GM13976 (cell line): Measurements from ENCODE around the gene SLC34A2.

Experiments
- DNase-seq: peaks from one replicate; pipeline ENCODE4 v3.0.0; 2012; ENCODE audit warnings: low spot score
- CTCF ChIP-seq: IDR thresholded peaks from 2 replicates; pipeline ENCODE4 v1.5.1; 2012; ENCODE audit warnings: borderline replicate concordance, mild to moderate bottlenecking; ENCODE audit not compliant: insufficient read depth; ENCODE audit errors: extremely low read depth, missing control alignments, control extremely low read depth
- in situ Hi-C: fragments of 300-500 bp; cut with MboI; formaldehyde crosslinking; loops from one replicate; pipeline ENCODE4 v1.12.0; 2022; ENCODE audit warnings: low sequenced_read_pairs, mixed read lengths, inconsistent platforms; ENCODE audit not compliant: unreplicated experiment

Gene SLC34A2

GRCh38 chr4:25624616-25625015, 31.0 kb upstream of the SLC34A2 start:
- in situ Hi-C loops: no loop called here
- TF ChIP-seq CTCF: no peak
- DNase-seq: no peak

- in situ Hi-C loops: no loop called here
- TF ChIP-seq CTCF: no peak
- no peak for DNase-seq
Observed at GRCh38 chr4:25628451-25628850, 27.2 kb upstream of the SLC34A2 start.

- DNase-seq: no peak
- in situ Hi-C loops: no loop called here
- TF ChIP-seq CTCF: no peak
Observed at GRCh38 chr4:25632135-25632534, 23.5 kb upstream of the SLC34A2 start.

GRCh38 chr4:25633541-25633940, 22.1 kb upstream of the SLC34A2 start:
- no peak for TF ChIP-seq CTCF
- DNase-seq: no peak
- in situ Hi-C loops: no loop called here

- TF ChIP-seq CTCF: no peak
- DNase-seq: no peak
- in situ Hi-C loops: no loop called here
Observed at GRCh38 chr4:25635501-25635900, 20.1 kb upstream of the SLC34A2 start.

- in situ Hi-C loops: no loop called here
- TF ChIP-seq CTCF: no peak
- no peak for DNase-seq
Observed at GRCh38 chr4:25637581-25638220, 17.9 kb upstream of the SLC34A2 start.
